Measurements from ENCODE around the gene PARP8. TPM values are rescaled to one million over a fixed set of nuclear protein-coding genes. Genes with fewer than 3 reads are reported as not detected.

The PARP8 gene
- total RNA-seq, 1 donor from 2014 or later = 48.7 TPM

Other genes starting within 250 kb of the PARP8 start
- gene EMB, start 225.3 kb upstream of the PARP8 start, total RNA-seq = 3.0 TPM